ENCODE measurements around the gene GALK2. TPM values are rescaled to one million over a fixed set of nuclear protein-coding genes. Genes with fewer than 3 reads are reported as not detected.

Gene GALK2
- total RNA-seq, 1 donor from 2014 or later, result 28.6 TPM

DNA sequence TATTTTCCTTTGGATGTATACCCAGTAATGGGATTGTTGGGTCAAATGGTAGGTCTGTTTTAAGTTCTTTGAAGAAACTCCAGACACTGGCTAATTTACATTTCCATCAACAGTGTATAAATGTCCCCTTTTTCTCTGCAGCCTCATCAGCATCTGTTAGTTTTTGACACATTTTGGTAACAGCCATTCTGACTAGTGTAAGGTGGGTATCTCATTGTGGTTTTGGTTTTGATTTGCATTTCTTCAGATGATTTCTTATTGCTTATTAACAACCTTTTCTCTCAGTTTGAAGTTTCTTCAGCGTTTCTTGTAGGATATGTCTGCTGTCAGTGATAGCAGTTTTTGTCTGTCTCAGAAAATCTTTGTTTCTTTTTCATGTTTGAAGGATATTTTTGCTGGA, 15.4 kb downstream of the GALK2 start:
- Histone ChIP-seq H3K36me3 (ENCODE audit: control insufficient read depth, insufficient read depth, low read length) (no peaks in the 10 kb centered on the region), H3K27me3 (ENCODE audit: control insufficient read depth, insufficient read depth, low read length) (no peaks in the 10 kb centered on the region), H3K4me3 (ENCODE audit: low read depth, low read length) (no peak overlapping the region)
- TF ChIP-seq, protein P1, sequence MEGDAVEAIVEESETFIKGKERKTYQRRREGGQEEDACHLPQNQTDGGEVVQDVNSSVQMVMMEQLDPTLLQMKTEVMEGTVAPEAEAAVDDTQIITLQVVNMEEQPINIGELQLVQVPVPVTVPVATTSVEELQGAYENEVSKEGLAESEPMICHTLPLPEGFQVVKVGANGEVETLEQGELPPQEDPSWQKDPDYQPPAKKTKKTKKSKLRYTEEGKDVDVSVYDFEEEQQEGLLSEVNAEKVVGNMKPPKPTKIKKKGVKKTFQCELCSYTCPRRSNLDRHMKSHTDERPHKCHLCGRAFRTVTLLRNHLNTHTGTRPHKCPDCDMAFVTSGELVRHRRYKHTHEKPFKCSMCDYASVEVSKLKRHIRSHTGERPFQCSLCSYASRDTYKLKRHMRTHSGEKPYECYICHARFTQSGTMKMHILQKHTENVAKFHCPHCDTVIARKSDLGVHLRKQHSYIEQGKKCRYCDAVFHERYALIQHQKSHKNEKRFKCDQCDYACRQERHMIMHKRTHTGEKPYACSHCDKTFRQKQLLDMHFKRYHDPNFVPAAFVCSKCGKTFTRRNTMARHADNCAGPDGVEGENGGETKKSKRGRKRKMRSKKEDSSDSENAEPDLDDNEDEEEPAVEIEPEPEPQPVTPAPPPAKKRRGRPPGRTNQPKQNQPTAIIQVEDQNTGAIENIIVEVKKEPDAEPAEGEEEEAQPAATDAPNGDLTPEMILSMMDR (IDR thresholded peaks at IDR 0.05; ENCODE audit: insufficient read depth, low read length, poor library complexity, severe bottlenecking), result no peak
- DNase-seq (ENCODE audit: low read depth), result no peak

DNA sequence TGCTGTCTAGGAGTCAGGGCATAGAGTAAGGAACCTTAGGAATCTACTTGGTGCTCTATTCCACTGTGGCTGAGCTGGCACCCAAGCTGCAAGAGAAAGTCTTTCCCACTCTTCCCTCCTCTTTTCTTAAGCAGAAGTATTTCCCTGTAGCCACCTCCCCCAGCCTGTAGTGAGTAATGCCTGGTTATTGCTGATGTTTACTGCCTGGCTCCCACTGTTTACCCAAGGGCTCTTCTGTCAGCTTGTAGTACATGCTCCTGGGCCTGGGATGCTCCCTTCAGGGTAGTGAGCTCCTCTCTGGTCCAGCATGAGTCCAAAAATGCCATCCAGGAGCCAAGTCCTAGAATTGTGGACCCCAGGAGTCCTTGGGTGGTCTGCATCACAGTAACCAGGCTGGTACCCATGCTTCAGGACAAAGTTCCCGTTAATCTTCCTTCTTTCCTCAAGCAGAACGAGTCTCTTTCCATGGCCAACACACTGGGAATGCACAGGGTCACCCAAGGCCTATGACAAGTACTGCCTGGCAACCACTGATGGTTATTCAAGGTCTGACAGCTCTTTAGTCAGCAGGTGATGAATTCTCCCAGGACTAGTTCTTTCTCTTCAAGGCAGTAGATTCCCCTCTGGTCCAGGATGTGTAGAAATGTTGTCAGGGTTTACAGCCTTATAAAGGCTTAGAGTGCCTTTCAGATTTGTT, 17.6 kb downstream of the GALK2 start:
- TF ChIP-seq, protein P1 (IDR thresholded peaks at IDR 0.05; ENCODE audit: insufficient read depth, low read length, poor library complexity, severe bottlenecking), result no peak
- no peak for DNase-seq (ENCODE audit: low read depth)

DNA sequence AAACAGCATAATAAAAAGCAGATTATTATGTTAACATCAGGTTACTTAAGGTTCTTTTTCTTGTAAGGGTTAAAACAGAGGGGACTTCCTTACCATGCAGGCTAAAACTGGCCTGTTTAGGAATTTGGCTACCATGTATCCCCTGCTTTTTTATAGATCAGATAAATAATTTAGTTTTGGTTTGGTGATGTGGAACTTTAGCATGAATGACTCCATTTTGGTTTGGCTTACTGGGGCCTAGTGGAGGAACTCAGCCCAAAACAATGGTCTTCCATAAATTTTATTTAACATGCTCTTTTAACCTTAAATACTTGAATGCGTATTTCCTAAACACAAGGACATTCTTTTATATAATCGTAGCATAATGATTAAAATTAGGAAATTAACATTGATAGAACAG, 18.9 kb downstream of the GALK2 start:
- H3K4me3 ChIP-seq (ENCODE audit: low read depth, low read length), result no peak overlapping the region
- TF ChIP-seq, protein P1 (IDR thresholded peaks at IDR 0.05; ENCODE audit: insufficient read depth, low read length, poor library complexity, severe bottlenecking), result no peak
- H3K27me3 ChIP-seq (ENCODE audit: control insufficient read depth, insufficient read depth, low read length), result no peaks in the 10 kb centered on the region
- no peak for DNase-seq (ENCODE audit: low read depth)
- no peaks in the 10 kb centered on the region for H3K36me3 ChIP-seq (ENCODE audit: control insufficient read depth, insufficient read depth, low read length)

More for the DNA sequence above, 17.6 kb downstream of the GALK2 start:
- Histone ChIP-seq H3K4me3 (ENCODE audit: low read depth, low read length) (no peak overlapping the region), H3K36me3 (ENCODE audit: control insufficient read depth, insufficient read depth, low read length) (no peaks in the 10 kb centered on the region), H3K27me3 (ENCODE audit: control insufficient read depth, insufficient read depth, low read length) (no peaks in the 10 kb centered on the region)

DNA sequence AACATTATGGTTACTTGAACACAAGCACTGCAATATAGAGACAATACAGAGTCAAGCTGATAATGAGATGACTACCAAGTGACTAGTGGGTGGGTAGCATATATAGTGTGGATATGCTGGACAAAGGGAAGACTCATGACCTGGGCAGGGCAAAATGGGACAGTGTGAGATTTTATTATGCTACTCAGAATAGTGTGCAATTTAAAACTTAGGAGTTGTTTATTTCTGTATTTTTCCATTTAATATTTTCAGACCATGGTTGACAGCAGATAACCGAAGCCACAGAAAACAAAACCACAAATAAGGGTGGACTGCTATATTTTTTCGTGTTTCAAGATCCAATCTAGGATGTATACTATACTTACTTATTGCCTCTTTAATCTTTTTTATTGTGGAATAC, 19.6 kb downstream of the GALK2 start:
- Histone ChIP-seq H3K36me3 (ENCODE audit: control insufficient read depth, insufficient read depth, low read length) (no peaks in the 10 kb centered on the region), H3K4me3 (ENCODE audit: low read depth, low read length) (no peak overlapping the region), H3K27me3 (ENCODE audit: control insufficient read depth, insufficient read depth, low read length) (no peaks in the 10 kb centered on the region)
- no peak for DNase-seq (ENCODE audit: low read depth)
- TF ChIP-seq, protein P1 (IDR thresholded peaks at IDR 0.05; ENCODE audit: insufficient read depth, low read length, poor library complexity, severe bottlenecking), result no peak

DNA sequence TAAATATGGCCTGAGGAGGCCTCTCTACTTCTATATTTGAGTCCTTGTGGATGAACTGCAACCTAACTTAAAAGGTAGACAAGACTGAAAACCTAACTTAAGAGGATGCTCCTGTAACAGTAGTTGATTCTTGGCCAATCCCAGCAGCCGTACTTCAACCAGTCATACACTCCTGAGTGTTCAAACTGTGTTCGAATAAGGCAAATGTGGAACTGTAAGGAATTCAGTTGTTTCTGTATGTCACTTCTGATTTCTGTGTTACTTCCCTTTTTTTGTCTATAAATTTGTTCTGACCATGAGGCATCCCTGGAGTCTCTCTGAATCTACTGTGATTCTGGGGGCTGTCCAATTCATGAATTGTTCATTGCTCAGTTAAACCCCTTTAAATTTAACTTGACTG, 20.5 kb downstream of the GALK2 start:
- H3K4me3 ChIP-seq (ENCODE audit: low read depth, low read length), result no peak overlapping the region
- TF ChIP-seq, protein P1 (IDR thresholded peaks at IDR 0.05; ENCODE audit: insufficient read depth, low read length, poor library complexity, severe bottlenecking), result no peak
- H3K27me3 ChIP-seq (ENCODE audit: control insufficient read depth, insufficient read depth, low read length), result no peaks in the 10 kb centered on the region
- H3K36me3 ChIP-seq (ENCODE audit: control insufficient read depth, insufficient read depth, low read length), result no peaks in the 10 kb centered on the region
- DNase-seq (ENCODE audit: low read depth), result no peak

DNA sequence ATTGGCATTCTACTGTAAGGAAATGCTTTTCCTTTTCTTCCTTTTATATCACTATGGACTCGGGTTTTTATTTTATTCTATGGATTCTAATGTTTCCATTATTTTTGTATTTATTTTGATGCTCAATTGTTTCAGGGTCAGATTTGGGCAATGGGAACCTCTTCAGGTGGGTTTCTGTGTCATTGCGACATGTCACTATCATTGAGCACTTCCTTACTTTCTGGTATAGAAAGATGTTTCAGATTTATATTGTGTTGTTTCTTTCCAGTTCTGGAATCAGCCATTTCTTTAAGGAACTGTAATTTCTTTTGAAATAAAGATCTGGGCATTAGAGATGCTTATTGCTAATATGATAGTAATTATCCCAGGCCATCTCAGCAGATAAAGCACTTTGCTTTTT, 21.8 kb downstream of the GALK2 start:
- TF ChIP-seq, protein P1 (IDR thresholded peaks at IDR 0.05; ENCODE audit: insufficient read depth, low read length, poor library complexity, severe bottlenecking), result no peak
- H3K36me3 ChIP-seq (ENCODE audit: control insufficient read depth, insufficient read depth, low read length), result no peaks in the 10 kb centered on the region
- no peak for DNase-seq (ENCODE audit: low read depth)
- no peaks in the 10 kb centered on the region for H3K27me3 ChIP-seq (ENCODE audit: control insufficient read depth, insufficient read depth, low read length)
- H3K4me3 ChIP-seq (ENCODE audit: low read depth, low read length), result no peak overlapping the region
